Measurements from ENCODE around the gene SYT5. TPM values are rescaled to one million over a fixed set of nuclear protein-coding genes. Genes with fewer than 3 reads are reported as not detected.

SYT5 gene
- total and polyA plus RNA-seq, 9 of the 15 experiments (the other 6 are each of a cell fraction or from before 2014, with no cell fraction given) = 1.3 to 20.9 (median 8.8) TPM

DNA sequence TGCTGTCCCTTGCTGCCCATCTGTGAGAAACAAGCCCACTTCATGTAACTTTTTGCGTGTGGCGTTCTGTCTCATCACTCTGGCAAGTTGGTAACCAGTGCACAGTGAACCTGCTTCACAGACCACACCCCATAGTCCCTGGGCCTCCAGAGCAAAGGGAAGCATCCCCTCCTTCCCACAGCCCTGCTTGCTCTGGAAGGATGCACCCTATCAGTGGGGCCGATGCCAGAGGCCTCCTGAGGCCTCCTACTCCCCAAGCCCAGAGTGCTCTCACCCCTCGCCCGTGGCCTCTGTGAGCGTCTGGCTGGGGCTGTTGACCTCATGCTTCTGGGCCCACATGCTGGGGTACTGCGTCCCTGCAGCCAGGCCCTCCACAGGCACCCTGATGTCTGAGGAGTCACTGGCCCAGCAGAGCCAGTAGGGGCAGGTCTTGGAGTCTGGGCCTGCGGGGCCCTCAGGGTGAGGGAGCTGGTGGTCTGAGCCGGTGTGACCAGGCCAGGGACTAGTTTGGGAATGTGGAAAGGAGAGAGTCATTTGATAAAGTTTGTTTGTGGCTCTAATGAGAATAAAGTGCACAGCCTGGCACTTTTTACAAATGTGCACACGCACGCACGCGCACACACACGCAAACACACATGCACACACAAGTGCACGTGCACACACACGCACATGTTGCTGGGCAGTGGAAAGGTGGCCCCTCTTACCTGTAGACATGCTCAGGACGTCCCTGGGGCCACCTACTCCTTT is 43.4 kb upstream of the SYT5 start:
- 75% methylated on average over 16 of the region's 17 CpGs for WGBS (ENCODE audit: insufficient coverage, low coverage, missing lambda C conversion rate)
- Histone ChIP-seq H3K9ac (ENCODE audit: insufficient read depth in 1 of 2, low read depth in 2 of 2, low read length in 2 of 2) (no peak overlapping the region), H2AFZ (ENCODE audit: low read depth, low read length) (no peak overlapping the region), H3K4me3 (no peak overlapping the region), H4K20me1 (replicated peaks; ENCODE audit: control insufficient read depth, insufficient read depth, low read length) (no peaks in the 10 kb centered on the region), H3K9me3 (replicated peaks; ENCODE audit: control insufficient read depth, insufficient read depth, low read depth, low read length) (peaks cover 5% of the 10 kb centered on the region), H3K27me3 (ENCODE audit: control insufficient read depth in 2 of 2, insufficient read depth in 2 of 2, low read length in 2 of 2) (no peaks in the 10 kb centered on the region), H3K4me2 (ENCODE audit: insufficient read depth, low read length) (no peak overlapping the region), H3K27ac (ENCODE audit: extremely low read depth, low read depth, low read length) (no peak overlapping the region), H3K9me1 (ENCODE audit: control insufficient read depth, insufficient read depth, low read length) (no peaks in the 10 kb centered on the region), H3K4me1 (replicated peaks in 1 of 2; ENCODE audit: control insufficient read depth in 2 of 2, insufficient read depth in 2 of 2, low read length in 2 of 2) (peaks cover 0 to 27% of the 10 kb centered on the region in 2 experiments; a peak in 2 of 5 replicates), H3K79me2 (ENCODE audit: control insufficient read depth, insufficient read depth, low read length) (no peaks in the 10 kb centered on the region), H3K36me3 (ENCODE audit: control insufficient read depth, insufficient read depth, low read length) (peaks cover 33% of the 10 kb centered on the region; the same call in 2 of the 3 replicates)
- CTCF ChIA-PET (ENCODE audit: low intra/inter-chr PET ratio) = no interaction called here
- intact Hi-C loops (cut with micrococcal nuclease) = no loop called here
- FAIRE-seq (no peak), DNase-seq (ENCODE audit: extremely low read depth in 1 of 4, low spot score in 3 of 4) (no peak), ATAC-seq (peak; percentile 5; the same call in 2 of the 3 replicates)
- in situ Hi-C loops (cut with MboI) = no loop called here
- POLR2A ChIA-PET = interaction anchor here (0.6 kb wide), 2 partner anchors 342 to 766 kb away, joined by 3 to 4 read pairs; no protein-coding TSS in a partner anchor
- TF ChIP-seq BRD4 (IDR thresholded peaks at IDR 0.05) = no peak
- no peak for TF ChIP-seq ZNF133 (CRISPR knock-in tag; IDR thresholded peaks at IDR 0.05)
- no peak for TF ChIP-seq RAD51 (IDR thresholded peaks at IDR 0.05; ENCODE audit: borderline replicate concordance, low read depth)
- 0 out of 2 replicates have a peak, but pooled peaks have one; percentile 14 for TF ChIP-seq MYNN (IDR thresholded peaks at IDR 0.05)
- TF ChIP-seq MYNN (CRISPR knock-in tag; IDR thresholded peaks at IDR 0.05) = no peak
- no peak for TF ChIP-seq TAF9B (IDR thresholded peaks at IDR 0.05; ENCODE audit: partially characterized antibody)
- no peak for TF ChIP-seq RBM39 (optimal IDR thresholded peaks at IDR 0.05; ENCODE audit: low read depth, low read length)
- TF ChIP-seq YBX1 (IDR thresholded peaks at IDR 0.05) = no peak
- peak; percentile 72; the same call in 1 of the 2 replicates for TF ChIP-seq POLR2G (IDR thresholded peaks at IDR 0.05; ENCODE audit: low read depth, low read length)
- TF ChIP-seq ZNF77 (CRISPR knock-in tag; IDR thresholded peaks at IDR 0.05) = no peak
- no peak for TF ChIP-seq CSDE1 (IDR thresholded peaks at IDR 0.05)
- no peak for TF ChIP-seq RFX1 (IDR thresholded peaks at IDR 0.05)
- no peak for TF ChIP-seq ESRRB (CRISPR knock-in tag; IDR thresholded peaks at IDR 0.05; ENCODE audit: borderline replicate concordance)
- TF ChIP-seq, protein P1, sequence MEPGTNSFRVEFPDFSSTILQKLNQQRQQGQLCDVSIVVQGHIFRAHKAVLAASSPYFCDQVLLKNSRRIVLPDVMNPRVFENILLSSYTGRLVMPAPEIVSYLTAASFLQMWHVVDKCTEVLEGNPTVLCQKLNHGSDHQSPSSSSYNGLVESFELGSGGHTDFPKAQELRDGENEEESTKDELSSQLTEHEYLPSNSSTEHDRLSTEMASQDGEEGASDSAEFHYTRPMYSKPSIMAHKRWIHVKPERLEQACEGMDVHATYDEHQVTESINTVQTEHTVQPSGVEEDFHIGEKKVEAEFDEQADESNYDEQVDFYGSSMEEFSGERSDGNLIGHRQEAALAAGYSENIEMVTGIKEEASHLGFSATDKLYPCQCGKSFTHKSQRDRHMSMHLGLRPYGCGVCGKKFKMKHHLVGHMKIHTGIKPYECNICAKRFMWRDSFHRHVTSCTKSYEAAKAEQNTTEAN (CRISPR knock-in tag; IDR thresholded peaks at IDR 0.05) = no peak
- TF ChIP-seq RBFOX2 (IDR thresholded peaks at IDR 0.05; ENCODE audit: low read depth, low read length) = 0 out of 2 replicates have a peak, but pooled peaks have one; percentile 18
- no peak for TF ChIP-seq ZNF24 (IDR thresholded peaks at IDR 0.05)
- BruUV-seq (replicated peaks) = no TSS peak
